KBM-7 (cell line): ENCODE data around the gene NRL.
A peak's percentile ranks its signal among the peaks of the same experiment; 100 is the strongest.
"Not testable (repeated sequence)": the region's sequence is repeated elsewhere in the genome, so short reads cannot be mapped to it uniquely, and the experiment has no call there.

Experiments
- DNase-seq: peaks from one replicate; pipeline ENCODE4 v3.0.0-alpha.2; 2015
- in situ Hi-C: fragments of 300-500 bp; cut with MboI; formaldehyde crosslinking; loops from 2 replicates; pipeline ENCODE4 v1.14.3; 2020; ENCODE audit warnings: low sequenced_read_pairs, low pct_unique_long_range_greater_than_20kb, mixed read lengths

Gene NRL

DNA sequence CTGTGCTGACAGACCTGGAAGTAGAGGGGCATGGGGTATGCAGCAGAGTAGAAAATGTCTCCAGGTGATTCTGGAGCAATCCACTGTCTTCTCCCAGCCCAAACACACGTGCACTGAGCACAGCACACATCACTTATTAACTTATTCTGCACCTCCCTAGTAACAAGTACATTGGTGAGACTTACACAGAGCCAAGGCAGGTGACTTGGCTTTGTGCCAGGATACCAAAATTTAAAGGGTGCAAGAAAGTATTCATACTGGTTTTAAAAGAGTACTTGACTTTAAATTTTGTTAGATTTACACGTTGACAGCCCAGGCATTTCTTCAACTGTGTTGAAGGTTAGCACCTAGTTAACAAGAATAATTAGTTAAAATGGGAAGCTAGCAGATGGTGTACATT lies 74.1 kb downstream of the NRL start:
- in situ Hi-C loops, result no loop called here
- DNase-seq, result no peak

- in situ Hi-C loops, result no loop called here
- DNase-seq, result no peak
These were observed 76.1 kb downstream of the NRL start for GRCh38 chr14:24038686-24039085.

DNA sequence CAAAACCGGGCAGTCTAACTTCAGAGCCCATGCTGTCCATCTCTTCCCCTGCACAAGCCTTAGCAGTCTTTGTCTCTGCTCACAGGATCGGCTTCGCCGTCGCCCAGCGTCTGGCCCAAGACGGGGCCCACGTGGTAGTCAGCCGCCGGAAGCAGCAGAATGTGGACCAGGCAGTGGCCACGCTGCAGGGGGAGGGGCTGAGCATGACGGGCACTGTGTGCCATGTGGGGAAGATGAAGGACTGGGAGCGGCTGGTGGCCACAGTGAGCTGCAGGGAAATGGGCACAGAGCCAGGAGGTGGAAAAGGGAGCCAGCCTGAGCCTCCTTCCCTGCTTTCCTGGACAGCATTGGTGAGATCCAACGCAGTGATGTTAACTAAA lies 77.1 kb downstream of the NRL start:
- in situ Hi-C loops, result no loop called here
- no peak for DNase-seq

GRCh38 chr14:24036963-24037657 lies 77.6 kb downstream of the NRL start:
- in situ Hi-C loops, DNase-seq: not testable (repeated sequence)

GRCh38 chr14:24036169-24036962 lies 78.4 kb downstream of the NRL start:
- DNase-seq, result peak; percentile 85

DNA sequence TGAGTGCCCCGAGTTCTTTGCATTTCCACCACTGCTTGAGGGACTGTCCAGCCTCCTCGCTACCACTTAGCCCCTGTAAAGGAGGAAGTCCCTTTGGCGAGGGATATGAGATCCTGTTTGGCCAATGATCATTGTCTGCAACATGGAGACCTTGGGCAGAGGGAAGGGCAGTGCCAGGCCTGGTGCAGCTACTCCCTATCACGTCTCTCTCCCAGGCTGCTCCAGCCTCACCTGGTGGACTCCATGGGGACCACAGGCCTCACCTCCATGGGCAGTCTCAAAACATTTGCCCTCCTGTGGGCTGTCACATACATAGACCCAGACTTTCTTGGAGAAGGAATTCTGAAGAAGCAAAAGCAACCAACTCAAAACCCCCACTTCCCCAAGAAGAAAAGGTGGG lies 79.0 kb downstream of the NRL start:
- DNase-seq, in situ Hi-C loops: not testable (repeated sequence)

More at GRCh38 chr14:24036169-24036962, 78.4 kb downstream of the NRL start:
- in situ Hi-C loops, result no loop called here

DNA sequence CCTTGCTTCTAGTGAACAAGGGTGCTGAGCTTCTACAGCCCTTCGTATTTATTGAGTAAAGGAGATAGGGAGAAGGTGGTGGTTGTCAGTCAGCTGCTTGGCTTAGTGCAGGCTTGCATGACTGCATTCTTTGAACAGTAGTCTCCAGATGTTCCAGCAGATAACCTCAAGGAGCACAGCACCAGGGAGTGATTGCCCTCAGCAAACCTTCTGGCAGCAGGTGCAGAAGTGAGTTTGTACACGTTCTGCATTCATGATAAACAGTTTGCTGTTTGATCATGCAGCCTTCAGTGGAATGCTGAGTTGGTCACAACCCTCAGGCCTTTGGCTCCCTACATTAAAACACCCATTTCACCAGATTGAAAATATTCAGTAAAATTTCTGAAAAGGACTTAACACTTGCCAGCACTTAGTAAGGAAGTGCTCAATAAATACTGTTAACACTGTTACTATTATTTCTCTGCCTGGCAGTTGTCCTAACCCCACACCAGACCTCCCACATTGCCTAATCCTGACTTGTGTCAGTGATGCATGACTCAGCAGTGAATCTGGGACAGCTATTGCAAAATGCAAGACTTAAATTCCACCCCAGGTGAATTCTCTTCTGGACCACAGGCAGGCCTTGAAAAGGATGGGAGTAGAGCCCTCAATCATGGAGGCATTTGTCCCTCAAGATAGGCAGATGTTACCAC lies 81.9 kb downstream of the NRL start:
- DNase-seq, result peak; percentile 40

GRCh38 chr14:24031331-24031730 lies 83.4 kb downstream of the NRL start:
- DNase-seq, in situ Hi-C loops: not testable (repeated sequence)

More for the DNA sequence above, 81.9 kb downstream of the NRL start:
- in situ Hi-C loops, result no loop called here

DNA sequence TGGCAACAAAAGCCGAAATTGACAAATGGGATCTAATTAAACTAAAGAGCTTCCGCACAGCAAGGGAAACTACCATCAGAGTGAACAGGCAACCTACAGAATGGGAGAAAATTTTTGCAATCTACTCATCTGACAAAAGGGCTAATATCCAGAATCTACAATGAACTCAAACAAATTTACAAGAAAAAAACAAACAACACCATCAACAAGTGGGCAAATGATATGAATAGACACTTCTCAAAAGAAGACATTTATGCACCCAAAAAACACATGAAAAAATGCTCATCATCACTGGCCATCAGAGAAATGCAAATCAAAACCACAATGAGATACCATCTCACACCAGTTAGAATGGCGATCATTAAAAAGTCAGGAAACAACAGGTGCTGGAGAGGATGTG lies 85.1 kb downstream of the NRL start:
- DNase-seq, in situ Hi-C loops: not testable (repeated sequence)
